ENCODE measurements around the gene GABRB3.

Gene GABRB3

GRCh38 chr15:26738996-26739395, 33.9 kb downstream of the GABRB3 start:
- H3K4me3 ChIP-seq (replicated peaks in 1 of 2; ENCODE audit: low read depth in 2 of 2, low read length in 2 of 2): no peak overlapping the region
- no peak for TF ChIP-seq CTCF (IDR thresholded peaks at IDR 0.05; ENCODE audit: low read depth, low read length)
- no peak for DNase-seq (ENCODE audit: low read depth in 2 of 2)

GRCh38 chr15:26736502-26737248, 36.2 kb downstream of the GABRB3 start:
- no peak for TF ChIP-seq CTCF (IDR thresholded peaks at IDR 0.05; ENCODE audit: low read depth, low read length)
- DNase-seq (ENCODE audit: low read depth in 2 of 2): no peak
- no peak overlapping the region for H3K4me3 ChIP-seq (replicated peaks in 1 of 2; ENCODE audit: low read depth in 2 of 2, low read length in 2 of 2)

- no peak for TF ChIP-seq CTCF (IDR thresholded peaks at IDR 0.05; ENCODE audit: low read depth, low read length)
- H3K4me3 ChIP-seq (replicated peaks in 1 of 2; ENCODE audit: low read depth in 2 of 2, low read length in 2 of 2): no peak overlapping the region
- DNase-seq (ENCODE audit: low read depth in 2 of 2): no peak
These were observed 40.9 kb downstream of the GABRB3 start for GRCh38 chr15:26731965-26732364.

- no peak overlapping the region for H3K4me3 ChIP-seq (replicated peaks in 1 of 2; ENCODE audit: low read depth in 2 of 2, low read length in 2 of 2)
- no peak for TF ChIP-seq CTCF (IDR thresholded peaks at IDR 0.05; ENCODE audit: low read depth, low read length)
- no peak for DNase-seq (ENCODE audit: low read depth in 2 of 2)
These were observed 43.3 kb downstream of the GABRB3 start for GRCh38 chr15:26729581-26729980.

GRCh38 chr15:26729030-26729429, 43.8 kb downstream of the GABRB3 start:
- no peak overlapping the region for H3K4me3 ChIP-seq (replicated peaks in 1 of 2; ENCODE audit: low read depth in 2 of 2, low read length in 2 of 2)
- no peak for DNase-seq (ENCODE audit: low read depth in 2 of 2)
- TF ChIP-seq CTCF (IDR thresholded peaks at IDR 0.05; ENCODE audit: low read depth, low read length): no peak

GRCh38 chr15:26724381-26725150, 48.3 kb downstream of the GABRB3 start:
- no peak for DNase-seq (ENCODE audit: low read depth in 2 of 2)

More at GRCh38 chr15:26724381-26725150, 48.3 kb downstream of the GABRB3 start:
- TF ChIP-seq CTCF (IDR thresholded peaks at IDR 0.05; ENCODE audit: low read depth, low read length): no peak
- H3K4me3 ChIP-seq (replicated peaks in 1 of 2; ENCODE audit: low read depth in 2 of 2, low read length in 2 of 2): no peak overlapping the region

All from cardiac fibroblast (primary cell).